Subcutaneous adipose tissue (tissue), 4 donors: ENCODE measurements around the gene PDE6A. TPM values are rescaled to one million over a fixed set of nuclear protein-coding genes. Genes with fewer than 3 reads are reported as not detected.

ENCODE experiments used
- total RNA-seq, 4 donors: library from RNA; depleted of rRNA; stranded (reverse); fragments of >200 nt; gene quantifications; one replicate each; pipeline ENCODE4 v1.1.0, GENCODE V29; 2016
- TF ChIP-seq, protein P1 (sequence below): fragments of 450-650 bp; IDR thresholded peaks from one replicate; pipeline ENCODE4 v1.5.1; 2016; ENCODE audit warnings: low read depth, mild to moderate bottlenecking, control low read depth, antibody characterized with exemption, moderate library complexity

The PDE6A gene
- total RNA-seq, 4 donors from 2014 or later = not detected

DNA sequence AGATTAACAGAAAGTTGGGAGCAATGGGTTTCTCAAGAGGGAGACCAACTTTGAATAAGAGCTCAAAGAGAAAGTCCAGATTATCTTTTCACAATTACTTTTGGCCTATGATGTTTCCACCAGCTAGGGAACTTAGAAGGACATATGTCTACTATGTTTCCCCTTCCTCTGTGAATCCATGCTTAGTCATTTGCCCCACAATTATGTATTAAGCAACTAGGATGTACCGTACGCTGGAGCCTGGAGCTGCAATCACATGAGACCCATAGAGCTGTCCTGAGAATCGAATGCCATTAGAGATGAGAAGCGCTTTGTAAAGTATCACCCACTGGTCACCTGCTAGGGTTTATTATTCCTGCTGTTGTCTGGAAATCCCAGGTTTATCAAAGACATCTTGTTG is 78.8 kb downstream of the PDE6A start:
- TF ChIP-seq, protein P1, sequence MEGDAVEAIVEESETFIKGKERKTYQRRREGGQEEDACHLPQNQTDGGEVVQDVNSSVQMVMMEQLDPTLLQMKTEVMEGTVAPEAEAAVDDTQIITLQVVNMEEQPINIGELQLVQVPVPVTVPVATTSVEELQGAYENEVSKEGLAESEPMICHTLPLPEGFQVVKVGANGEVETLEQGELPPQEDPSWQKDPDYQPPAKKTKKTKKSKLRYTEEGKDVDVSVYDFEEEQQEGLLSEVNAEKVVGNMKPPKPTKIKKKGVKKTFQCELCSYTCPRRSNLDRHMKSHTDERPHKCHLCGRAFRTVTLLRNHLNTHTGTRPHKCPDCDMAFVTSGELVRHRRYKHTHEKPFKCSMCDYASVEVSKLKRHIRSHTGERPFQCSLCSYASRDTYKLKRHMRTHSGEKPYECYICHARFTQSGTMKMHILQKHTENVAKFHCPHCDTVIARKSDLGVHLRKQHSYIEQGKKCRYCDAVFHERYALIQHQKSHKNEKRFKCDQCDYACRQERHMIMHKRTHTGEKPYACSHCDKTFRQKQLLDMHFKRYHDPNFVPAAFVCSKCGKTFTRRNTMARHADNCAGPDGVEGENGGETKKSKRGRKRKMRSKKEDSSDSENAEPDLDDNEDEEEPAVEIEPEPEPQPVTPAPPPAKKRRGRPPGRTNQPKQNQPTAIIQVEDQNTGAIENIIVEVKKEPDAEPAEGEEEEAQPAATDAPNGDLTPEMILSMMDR = no peak

DNA sequence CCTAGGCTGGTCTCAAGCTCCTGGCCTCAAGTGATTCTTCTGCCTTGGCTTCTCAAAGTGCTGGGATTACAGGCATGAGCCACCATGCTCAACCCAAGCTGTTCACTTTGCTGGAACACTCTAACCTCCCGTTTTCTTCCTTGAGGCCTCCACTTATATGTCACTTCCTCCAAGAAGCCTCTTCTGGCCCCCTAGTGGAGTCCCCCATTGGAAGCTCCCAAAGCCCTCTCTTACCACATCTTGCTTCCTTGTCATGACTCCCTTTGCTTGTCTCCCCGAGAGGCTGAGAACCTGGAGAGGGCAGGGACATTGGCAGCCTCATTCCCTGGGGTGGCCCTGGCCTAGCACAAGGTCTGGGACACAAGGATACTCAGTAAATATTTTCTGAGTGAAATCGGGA is 80.8 kb downstream of the PDE6A start:
- TF ChIP-seq, protein P1 = no peak

DNA sequence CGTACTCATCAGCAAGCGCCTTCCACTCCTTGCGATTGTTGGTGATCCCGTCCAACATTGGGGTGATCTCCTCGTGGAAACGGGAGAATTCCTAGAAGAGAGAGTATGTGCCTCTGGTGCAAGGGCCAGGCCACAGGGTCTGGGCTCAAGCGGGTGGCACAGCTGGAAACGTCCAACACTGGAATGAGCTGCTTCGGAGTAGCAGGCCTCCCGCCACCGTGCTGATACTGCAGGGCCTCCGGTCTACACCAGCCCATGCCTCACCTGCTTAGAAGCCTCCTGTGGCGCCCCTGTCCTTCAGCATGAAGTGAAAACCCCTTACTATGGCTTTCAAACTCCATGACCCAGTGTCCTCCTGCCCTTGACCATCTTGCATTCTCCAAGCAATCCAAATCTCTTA is 81.4 kb downstream of the PDE6A start:
- TF ChIP-seq, protein P1 = no peak

DNA sequence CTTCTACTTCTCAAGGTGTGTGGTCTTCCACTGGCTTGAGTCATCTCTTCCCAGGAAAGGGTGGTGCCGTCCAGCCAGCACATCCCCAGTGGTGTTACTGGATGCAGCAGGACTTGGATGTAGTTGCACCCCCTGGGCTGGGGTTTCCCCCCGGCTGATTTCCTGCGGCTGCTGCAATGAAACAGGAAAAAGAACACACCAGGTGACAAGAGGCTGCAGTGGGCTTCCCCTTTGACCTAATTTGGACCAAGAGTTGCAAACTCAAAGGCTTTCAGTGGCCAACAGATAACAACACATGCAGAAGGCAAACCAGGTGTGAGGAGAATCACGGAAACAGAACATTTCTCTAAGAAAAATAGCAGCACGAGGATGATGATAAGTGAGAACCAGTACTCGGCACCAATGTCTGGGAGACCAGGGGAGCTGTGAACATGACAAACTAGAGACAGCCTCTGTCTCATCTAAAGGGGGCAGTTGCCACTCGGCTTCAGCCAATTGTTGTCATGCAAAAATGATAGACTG is 83.7 kb downstream of the PDE6A start:
- TF ChIP-seq, protein P1 = no peak

DNA sequence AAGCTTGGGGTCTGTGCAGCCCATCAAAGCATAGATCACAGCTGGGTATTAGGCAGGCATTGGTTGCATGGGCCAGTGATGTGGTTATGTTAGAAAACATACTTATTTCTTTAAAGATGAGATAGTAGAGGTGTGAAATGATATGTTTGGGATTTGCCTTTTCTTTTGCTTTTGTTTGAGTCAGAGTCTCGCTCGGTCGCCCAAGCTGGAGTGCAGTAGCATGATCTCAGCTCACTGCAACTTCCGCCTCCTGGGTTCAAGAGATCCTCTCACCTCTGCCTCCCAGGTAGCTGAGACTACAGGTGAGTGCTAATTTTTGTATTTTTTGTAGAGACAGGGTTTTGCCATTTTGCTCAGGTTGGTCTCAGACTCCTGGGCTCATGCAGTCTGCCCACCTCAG is 84.8 kb downstream of the PDE6A start:
- TF ChIP-seq, protein P1 = no peak

DNA sequence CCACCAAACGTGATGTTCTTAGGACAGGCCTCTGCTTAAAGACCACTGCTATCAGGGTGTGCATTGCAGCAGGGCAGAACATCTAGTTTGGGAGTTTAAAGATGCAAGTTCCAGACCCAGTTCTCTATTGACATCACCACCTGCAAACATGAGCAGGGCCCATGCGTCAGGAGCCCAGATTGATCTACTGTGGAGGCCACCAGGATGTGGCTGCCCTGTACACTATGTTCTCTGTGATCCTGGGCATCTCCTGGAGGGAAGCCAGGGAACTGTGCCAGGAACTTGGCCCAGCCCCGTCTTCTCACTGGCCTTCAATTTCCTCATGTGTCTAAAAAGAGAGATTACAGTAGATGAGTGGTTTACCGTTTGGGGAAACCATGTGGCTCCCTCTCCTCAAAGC is 87.1 kb downstream of the PDE6A start:
- TF ChIP-seq, protein P1 = no peak

DNA sequence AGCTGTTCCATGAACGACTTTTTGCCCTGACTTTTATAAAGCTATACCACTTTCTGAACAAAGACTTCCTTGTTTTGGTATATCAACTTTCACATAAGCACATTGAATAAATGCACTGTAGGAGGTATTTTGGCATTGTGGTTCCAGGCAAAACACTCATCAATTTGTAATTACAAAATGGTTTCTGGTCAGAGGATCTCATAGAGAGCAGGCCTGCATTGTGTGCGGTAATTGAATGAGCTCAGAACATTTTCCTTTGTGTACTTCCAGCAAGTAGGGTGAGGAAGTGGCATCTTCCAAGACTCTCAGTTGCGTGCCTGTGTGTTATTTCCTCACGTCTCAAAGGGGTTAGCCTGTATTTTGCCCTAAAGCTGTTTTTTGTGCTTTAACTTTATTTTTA is 89.2 kb downstream of the PDE6A start:
- TF ChIP-seq, protein P1 = no peak

DNA sequence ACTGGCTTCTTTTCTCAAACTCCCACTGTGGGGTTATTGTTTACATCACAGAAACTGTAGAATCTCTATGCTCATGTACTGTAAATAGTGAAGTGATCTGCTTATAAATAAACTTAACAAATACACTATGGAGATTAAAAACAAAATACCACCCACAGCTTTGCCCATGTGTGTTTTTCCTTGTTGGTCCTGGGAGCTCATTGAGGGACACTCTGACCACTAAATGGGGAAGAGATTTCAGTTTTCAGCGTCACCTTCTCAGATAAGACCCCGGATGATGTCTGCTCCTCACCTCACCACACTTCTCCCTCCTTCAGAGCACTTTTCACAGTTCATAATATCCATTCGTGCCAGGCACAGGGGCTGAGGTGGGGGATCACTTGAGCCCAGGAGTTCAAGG is 89.7 kb downstream of the PDE6A start:
- TF ChIP-seq, protein P1 = no peak
